Loucy (cell line): ENCODE data around the gene KRT8.

Experiments
- H2AFZ ChIP-seq: fragments of 200-600 bp; sonication (generic); 2 replicates; pipeline ENCODE4 v1.6.0; 2016; ENCODE audit warnings: antibody characterized with exemption, mild to moderate bottlenecking, low read length, moderate library complexity
- H3F3A ChIP-seq: fragments of 200-600 bp; 2 replicates; pipeline ENCODE4 v1.6.0; 2016; ENCODE audit warnings: antibody characterized with exemption, low read depth, mild to moderate bottlenecking
- H3K27me3 ChIP-seq: fragments of 200-600 bp; sonication (generic); 2 replicates; pipeline ENCODE4 v1.6.1; 2014; ENCODE audit warnings: low read length, mild to moderate bottlenecking; ENCODE audit not compliant: insufficient read depth, poor library complexity, severe bottlenecking
- H3K36me3 ChIP-seq: fragments of 200-600 bp; sonication (generic); 2 replicates; pipeline ENCODE4 v1.6.1; 2016; ENCODE audit warnings: low read length; ENCODE audit not compliant: insufficient read depth
- H3K4me1 ChIP-seq: fragments of 200-600 bp; sonication (generic); 2 replicates; pipeline ENCODE4 v1.5.1; 2014; ENCODE audit warnings: low read length, mild to moderate bottlenecking; ENCODE audit not compliant: insufficient read depth, poor library complexity, severe bottlenecking
- H3K4me2 ChIP-seq: fragments of 200-600 bp; sonication (generic); 2 replicates; pipeline ENCODE4 v1.6.0; 2014; ENCODE audit warnings: antibody characterized with exemption, low read length, low read depth, mild to moderate bottlenecking; ENCODE audit not compliant: poor library complexity, severe bottlenecking
- H3K4me3 ChIP-seq: fragments of 200-600 bp; sonication (generic); 2 replicates; pipeline ENCODE4 v1.5.1; 2014; ENCODE audit warnings: low read length, mild to moderate bottlenecking, mixed read lengths; ENCODE audit not compliant: poor library complexity, severe bottlenecking
- H3K79me2 ChIP-seq: fragments of 200-600 bp; sonication (generic); 2 replicates; pipeline ENCODE4 v1.6.1; 2014; ENCODE audit warnings: low read length; ENCODE audit not compliant: insufficient read depth
- H3K9ac ChIP-seq: fragments of 200-600 bp; sonication (generic); 2 replicates; pipeline ENCODE4 v1.6.0; 2014; ENCODE audit warnings: mild to moderate bottlenecking, low read depth, low read length, moderate library complexity; ENCODE audit not compliant: poor library complexity, severe bottlenecking
- H3K9me2 ChIP-seq: fragments of 200-600 bp; sonication (generic); replicated peaks from 2 replicates; pipeline ENCODE4 v1.6.1; 2016; ENCODE audit warnings: low read depth, low read length, mixed read lengths
- H3K9me3 ChIP-seq: fragments of 200-600 bp; sonication (generic); 2 replicates; pipeline ENCODE4 v1.6.1; 2014; ENCODE audit warnings: mild to moderate bottlenecking, antibody characterized with exemption, low read length, low read depth; ENCODE audit not compliant: insufficient read depth
- H4K20me1 ChIP-seq: fragments of 200-600 bp; sonication (generic); 2 replicates; pipeline ENCODE4 v1.6.0; 2014; ENCODE audit warnings: antibody characterized with exemption, low read length, mild to moderate bottlenecking; ENCODE audit not compliant: insufficient read depth, poor library complexity, severe bottlenecking
- EZH2phosphoT487 ChIP-seq: fragments of 200-600 bp; IDR thresholded peaks from 2 replicates; pipeline ENCODE4 v1.6.1; 2018; ENCODE audit warnings: antibody characterized with exemption, mild to moderate bottlenecking, moderate library complexity, borderline replicate concordance
- TF ChIP-seq, protein P1 (sequence below): fragments of 200-600 bp; sonication (generic); conservative IDR thresholded peaks from 2 replicates; pipeline ENCODE4 v1.5.1; 2014; ENCODE audit warnings: mild to moderate bottlenecking, antibody characterized with exemption, low read length

The KRT8 gene

DNA sequence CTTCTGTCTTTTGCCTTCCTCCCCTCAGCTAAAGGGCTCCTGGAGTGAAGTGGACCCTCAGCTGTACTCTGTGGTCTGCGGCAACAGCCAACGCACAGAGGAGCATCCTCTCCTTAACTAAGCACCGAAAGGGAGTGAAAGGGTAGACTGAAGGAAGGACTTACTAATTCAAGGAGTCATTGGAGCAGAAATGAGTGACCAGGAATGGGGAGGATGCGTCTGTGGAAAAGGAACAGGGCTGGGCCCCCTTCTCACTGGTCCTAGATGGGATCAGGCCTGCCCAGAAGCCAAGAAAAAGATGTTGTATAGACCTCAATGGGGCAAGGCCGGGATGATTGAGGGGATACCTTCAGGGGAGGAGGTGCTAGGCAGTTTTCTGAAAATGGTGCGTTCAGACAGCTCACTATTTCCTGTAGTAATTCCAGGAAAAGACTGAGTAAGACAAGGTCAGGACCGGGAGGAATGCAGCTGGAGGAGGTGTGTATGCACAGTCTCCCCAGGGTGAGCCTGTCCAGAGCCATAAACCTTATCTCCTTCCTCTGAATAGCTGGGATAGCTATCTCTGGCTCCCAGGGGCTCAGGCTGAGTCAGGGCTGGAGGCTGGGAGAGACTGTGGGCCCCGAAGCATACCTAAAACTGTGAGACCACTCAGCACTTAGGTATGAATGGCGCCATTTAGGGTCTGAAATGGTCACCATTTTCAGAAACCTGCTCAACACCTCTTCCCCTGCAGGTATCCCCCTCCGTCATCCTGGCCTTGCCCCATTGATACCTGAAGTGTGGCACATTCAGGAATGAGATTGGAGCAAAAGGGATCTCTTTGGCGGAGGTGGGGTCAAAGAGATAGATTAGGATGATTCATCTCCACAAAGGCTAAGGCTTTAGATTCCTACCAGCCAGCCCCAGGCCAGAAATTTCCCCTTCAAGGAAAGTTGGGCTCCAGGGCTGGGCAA, 20.2 kb upstream of the KRT8 start:
- Histone ChIP-seq H3K36me3 (no peaks in the 10 kb centered on the region), H3K4me2 (no peak overlapping the region), H3K4me3 (no peak overlapping the region), H3K4me1 (no peaks in the 10 kb centered on the region), H3K79me2 (no peaks in the 10 kb centered on the region), H3K27me3 (no peaks in the 10 kb centered on the region), H3K9me3 (no peaks in the 10 kb centered on the region), H4K20me1 (no peaks in the 10 kb centered on the region), H3F3A (no peaks in the 10 kb centered on the region), H3K9me2 (no peaks in the 10 kb centered on the region), H3K9ac (no peak overlapping the region), H2AFZ (no peak overlapping the region)
- TF ChIP-seq, protein P1, sequence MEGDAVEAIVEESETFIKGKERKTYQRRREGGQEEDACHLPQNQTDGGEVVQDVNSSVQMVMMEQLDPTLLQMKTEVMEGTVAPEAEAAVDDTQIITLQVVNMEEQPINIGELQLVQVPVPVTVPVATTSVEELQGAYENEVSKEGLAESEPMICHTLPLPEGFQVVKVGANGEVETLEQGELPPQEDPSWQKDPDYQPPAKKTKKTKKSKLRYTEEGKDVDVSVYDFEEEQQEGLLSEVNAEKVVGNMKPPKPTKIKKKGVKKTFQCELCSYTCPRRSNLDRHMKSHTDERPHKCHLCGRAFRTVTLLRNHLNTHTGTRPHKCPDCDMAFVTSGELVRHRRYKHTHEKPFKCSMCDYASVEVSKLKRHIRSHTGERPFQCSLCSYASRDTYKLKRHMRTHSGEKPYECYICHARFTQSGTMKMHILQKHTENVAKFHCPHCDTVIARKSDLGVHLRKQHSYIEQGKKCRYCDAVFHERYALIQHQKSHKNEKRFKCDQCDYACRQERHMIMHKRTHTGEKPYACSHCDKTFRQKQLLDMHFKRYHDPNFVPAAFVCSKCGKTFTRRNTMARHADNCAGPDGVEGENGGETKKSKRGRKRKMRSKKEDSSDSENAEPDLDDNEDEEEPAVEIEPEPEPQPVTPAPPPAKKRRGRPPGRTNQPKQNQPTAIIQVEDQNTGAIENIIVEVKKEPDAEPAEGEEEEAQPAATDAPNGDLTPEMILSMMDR, result no peak
- TF ChIP-seq EZH2phosphoT487, result no peak

GRCh38 chr12:52921488-52922165, 16.8 kb upstream of the KRT8 start:
- H3K36me3 ChIP-seq, result no peaks in the 10 kb centered on the region
- H3K9ac ChIP-seq, result no peak overlapping the region

DNA sequence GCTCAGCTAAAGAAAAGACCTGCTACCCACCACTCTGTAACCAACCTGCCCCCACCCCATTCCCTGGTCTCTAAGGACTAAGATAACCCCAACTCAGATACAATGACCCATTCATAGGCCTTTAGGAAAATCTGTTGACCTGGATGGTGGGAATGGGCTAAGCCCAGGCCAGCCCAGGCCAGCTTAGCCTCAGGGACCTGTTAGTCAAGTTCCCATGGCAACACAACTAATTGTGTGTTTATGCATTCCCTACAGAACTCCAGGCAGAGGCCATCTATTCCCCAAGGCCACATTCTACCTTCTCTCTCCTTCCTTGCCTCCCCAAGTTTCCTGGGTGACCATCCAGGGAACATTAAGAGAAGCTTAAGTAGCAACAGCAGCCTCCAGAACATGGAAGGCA, 16.1 kb upstream of the KRT8 start:
- no peaks in the 10 kb centered on the region for H3K79me2 ChIP-seq
- H3K9ac ChIP-seq, result no peak overlapping the region
- H3K4me3 ChIP-seq, result no peak overlapping the region
- H3K9me3 ChIP-seq, result no peaks in the 10 kb centered on the region
- H3K9me2 ChIP-seq, result no peaks in the 10 kb centered on the region
- no peaks in the 10 kb centered on the region for H3K36me3 ChIP-seq
- TF ChIP-seq, protein P1, result no peak
- H3K27me3 ChIP-seq, result no peaks in the 10 kb centered on the region
- H2AFZ ChIP-seq, result no peak overlapping the region
- no peaks in the 10 kb centered on the region for H3F3A ChIP-seq
- no peaks in the 10 kb centered on the region for H4K20me1 ChIP-seq
- H3K4me2 ChIP-seq, result no peak overlapping the region
- H3K4me1 ChIP-seq, result no peaks in the 10 kb centered on the region

More at GRCh38 chr12:52921488-52922165, 16.8 kb upstream of the KRT8 start:
- Histone ChIP-seq H3K4me1 (no peaks in the 10 kb centered on the region), H3K27me3 (no peaks in the 10 kb centered on the region), H4K20me1 (no peaks in the 10 kb centered on the region), H3K9me3 (no peaks in the 10 kb centered on the region), H3F3A (no peaks in the 10 kb centered on the region), H3K4me3 (no peak overlapping the region), H3K79me2 (no peaks in the 10 kb centered on the region), H2AFZ (no peak overlapping the region), H3K4me2 (no peak overlapping the region), H3K9me2 (no peaks in the 10 kb centered on the region)
- TF ChIP-seq EZH2phosphoT487, result no peak
- TF ChIP-seq, protein P1, result no peak
